Astrocyte (in vitro differentiated cells and primary cell): ENCODE results near the gene SLC66A2. TPM values are rescaled to one million over a fixed set of nuclear protein-coding genes. Genes with fewer than 3 reads are reported as not detected.

ENCODE experiments used
- DNase-seq: peaks from one replicate; pipeline ENCODE4 v3.0.0-alpha.2; 2010; ENCODE audit warnings: low read depth
- FAIRE-seq: peaks from 2 replicates; lab custom pipeline; 2011; peaks lifted over from hg19 to GRCh38; lab: Jason Lieb, UNC
- H2AFZ ChIP-seq: 2 replicates; pipeline ENCODE4 v1.6.0; 2012; ENCODE audit warnings: low read depth, low read length, inconsistent platforms
- H3K27ac ChIP-seq: 2 replicates; pipeline ENCODE4 v1.5.1; 2011; ENCODE audit warnings: low read depth, low read length, inconsistent platforms
- H3K27me3 ChIP-seq: 2 replicates; pipeline ENCODE4 v1.6.0; 2011; ENCODE audit warnings: low read length, inconsistent platforms; ENCODE audit not compliant: insufficient read depth
- H3K36me3 ChIP-seq: 2 replicates; pipeline ENCODE4 v1.5.1; 2011; ENCODE audit warnings: low read length, inconsistent platforms; ENCODE audit not compliant: insufficient read depth
- H3K4me1 ChIP-seq: 2 replicates; pipeline ENCODE4 v1.5.1; 2011; ENCODE audit warnings: low read length, inconsistent platforms; ENCODE audit not compliant: insufficient read depth
- H3K4me2 ChIP-seq: 2 replicates; pipeline ENCODE4 v1.6.0; 2012; ENCODE audit warnings: low read length, inconsistent platforms
- H3K4me3 ChIP-seq: 2 replicates; pipeline ENCODE4 v1.5.1; 2011; ENCODE audit warnings: low read depth, mild to moderate bottlenecking, low read length, inconsistent platforms; ENCODE audit not compliant: insufficient read depth
- H3K79me2 ChIP-seq: 2 replicates; pipeline ENCODE4 v1.6.0; 2012; ENCODE audit warnings: mild to moderate bottlenecking, low read length, inconsistent platforms; ENCODE audit not compliant: insufficient read depth
- H3K9ac ChIP-seq: 2 replicates; pipeline ENCODE4 v1.6.0; 2012; ENCODE audit warnings: mild to moderate bottlenecking, low read length, inconsistent platforms
- H3K9me3 ChIP-seq: 2 replicates; pipeline ENCODE4 v1.5.1; 2012; ENCODE audit warnings: low read depth, mild to moderate bottlenecking, low read length, inconsistent platforms; ENCODE audit not compliant: insufficient read depth
- H4K20me1 ChIP-seq: 2 replicates; pipeline ENCODE4 v1.6.0; 2012; ENCODE audit warnings: low read length, inconsistent platforms; ENCODE audit not compliant: insufficient read depth
- H3K27ac Mint-ChIP-seq: one replicate; pipeline ENCODE4 v1.8.0; 2021; ENCODE audit warnings: mild to moderate bottlenecking, mixed read lengths; ENCODE audit not compliant: unreplicated experiment
- H3K27me3 Mint-ChIP-seq: one replicate; pipeline ENCODE4 v1.8.0; 2021; ENCODE audit warnings: low read depth, mixed read lengths; ENCODE audit not compliant: unreplicated experiment
- H3K36me3 Mint-ChIP-seq: one replicate; pipeline ENCODE4 v1.8.0; 2021; ENCODE audit warnings: low read depth, mixed read lengths; ENCODE audit not compliant: unreplicated experiment
- H3K4me1 Mint-ChIP-seq: one replicate; pipeline ENCODE4 v1.8.0; 2021; ENCODE audit warnings: low read depth, mixed read lengths; ENCODE audit not compliant: unreplicated experiment
- H3K4me3 Mint-ChIP-seq: one replicate; pipeline ENCODE4 v1.8.0; 2021; ENCODE audit warnings: mild to moderate bottlenecking, moderate library complexity, mixed read lengths; ENCODE audit not compliant: unreplicated experiment
- H3K9me3 Mint-ChIP-seq: one replicate; pipeline ENCODE4 v1.8.0; 2021; ENCODE audit warnings: mild to moderate bottlenecking, mixed read lengths; ENCODE audit not compliant: unreplicated experiment
- EZH2 ChIP-seq: IDR thresholded peaks from 2 replicates; pipeline ENCODE4 v1.6.1; 2012; ENCODE audit warnings: mild to moderate bottlenecking, low read length, inconsistent platforms; ENCODE audit not compliant: insufficient read depth
- total RNA-seq: library from RNA; stranded (reverse); gene quantifications from 2 replicates; pipeline ENCODE4 v1.2.1, GENCODE V29; 2021
- TF ChIP-seq, protein P1 (sequence below): IDR thresholded peaks from 2 replicates; pipeline ENCODE4 v1.5.1; 2011; ENCODE audit warnings: low read depth, mild to moderate bottlenecking, inconsistent platforms, low read length, moderate library complexity; ENCODE audit not compliant: insufficient read depth

The SLC66A2 gene
- total RNA-seq, 1 donor from 2014 or later = 25.3 TPM

GRCh38 chr18:79975985-79976680 lies 24.7 kb upstream of the SLC66A2 start:
- no peaks in the 10 kb centered on the region for H3K27me3 ChIP-seq
- H3K4me1 ChIP-seq = no peaks in the 10 kb centered on the region
- FAIRE-seq (no peak), DNase-seq (no peak)
- H2AFZ ChIP-seq = no peak overlapping the region
- no peak for TF ChIP-seq EZH2
- TF ChIP-seq, protein P1, sequence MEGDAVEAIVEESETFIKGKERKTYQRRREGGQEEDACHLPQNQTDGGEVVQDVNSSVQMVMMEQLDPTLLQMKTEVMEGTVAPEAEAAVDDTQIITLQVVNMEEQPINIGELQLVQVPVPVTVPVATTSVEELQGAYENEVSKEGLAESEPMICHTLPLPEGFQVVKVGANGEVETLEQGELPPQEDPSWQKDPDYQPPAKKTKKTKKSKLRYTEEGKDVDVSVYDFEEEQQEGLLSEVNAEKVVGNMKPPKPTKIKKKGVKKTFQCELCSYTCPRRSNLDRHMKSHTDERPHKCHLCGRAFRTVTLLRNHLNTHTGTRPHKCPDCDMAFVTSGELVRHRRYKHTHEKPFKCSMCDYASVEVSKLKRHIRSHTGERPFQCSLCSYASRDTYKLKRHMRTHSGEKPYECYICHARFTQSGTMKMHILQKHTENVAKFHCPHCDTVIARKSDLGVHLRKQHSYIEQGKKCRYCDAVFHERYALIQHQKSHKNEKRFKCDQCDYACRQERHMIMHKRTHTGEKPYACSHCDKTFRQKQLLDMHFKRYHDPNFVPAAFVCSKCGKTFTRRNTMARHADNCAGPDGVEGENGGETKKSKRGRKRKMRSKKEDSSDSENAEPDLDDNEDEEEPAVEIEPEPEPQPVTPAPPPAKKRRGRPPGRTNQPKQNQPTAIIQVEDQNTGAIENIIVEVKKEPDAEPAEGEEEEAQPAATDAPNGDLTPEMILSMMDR = no peak
- peaks cover 9% of the 10 kb centered on the region for H3K4me1 Mint-ChIP-seq
- no peak overlapping the region for H3K4me3 Mint-ChIP-seq
- H3K4me3 ChIP-seq = no peak overlapping the region
- H3K36me3 ChIP-seq = peaks cover 19% of the 10 kb centered on the region
- H3K9me3 ChIP-seq = no peaks in the 10 kb centered on the region
- peaks cover 95% of the 10 kb centered on the region for H4K20me1 ChIP-seq
- peaks cover 86% of the 10 kb centered on the region for H3K79me2 ChIP-seq
- no peaks in the 10 kb centered on the region for H3K27me3 Mint-ChIP-seq
- H3K27ac ChIP-seq = no peak overlapping the region
- no peaks in the 10 kb centered on the region for H3K9me3 Mint-ChIP-seq
- no peak overlapping the region for H3K27ac Mint-ChIP-seq
- peaks cover 17% of the 10 kb centered on the region for H3K36me3 Mint-ChIP-seq
- no peak overlapping the region for H3K4me2 ChIP-seq
- no peak overlapping the region for H3K9ac ChIP-seq

DNA sequence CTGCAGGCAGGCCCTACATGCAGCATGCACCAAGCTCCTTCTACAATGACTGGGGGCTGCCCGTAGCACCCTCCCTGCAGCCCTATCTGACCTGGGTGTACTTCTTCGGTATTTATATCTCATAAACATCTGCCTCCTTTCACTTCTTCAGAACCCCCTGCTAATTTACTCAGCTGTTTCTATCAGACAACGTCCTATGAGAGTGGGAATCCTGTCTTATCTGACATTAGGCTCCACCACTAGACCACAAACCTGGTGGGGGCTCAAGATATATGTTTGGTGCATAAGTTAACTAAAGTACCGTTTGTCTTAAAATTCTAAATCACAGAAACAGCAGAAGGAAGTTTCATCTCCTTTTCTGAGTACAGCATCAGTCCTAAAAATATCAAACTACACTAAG lies 23.6 kb upstream of the SLC66A2 start:
- Histone ChIP-seq H3K27ac (no peak overlapping the region), H3K4me1 (no peaks in the 10 kb centered on the region), H3K9ac (no peak overlapping the region), H3K4me3 (no peak overlapping the region), H3K27me3 (no peaks in the 10 kb centered on the region), H3K79me2 (peaks cover 75% of the 10 kb centered on the region), H3K36me3 (peaks cover 19% of the 10 kb centered on the region), H3K4me2 (no peak overlapping the region), H2AFZ (no peak overlapping the region), H4K20me1 (peaks cover 90% of the 10 kb centered on the region), H3K9me3 (no peaks in the 10 kb centered on the region)
- no peak overlapping the region for H3K4me3 Mint-ChIP-seq
- no peaks in the 10 kb centered on the region for H3K9me3 Mint-ChIP-seq
- DNase-seq = no peak
- FAIRE-seq = no peak
- H3K27ac Mint-ChIP-seq = no peak overlapping the region
- peaks cover 17% of the 10 kb centered on the region for H3K36me3 Mint-ChIP-seq
- TF ChIP-seq, protein P1 = no peak
- no peak for TF ChIP-seq EZH2
- H3K4me1 Mint-ChIP-seq = peaks cover 5% of the 10 kb centered on the region
- H3K27me3 Mint-ChIP-seq = no peaks in the 10 kb centered on the region

DNA sequence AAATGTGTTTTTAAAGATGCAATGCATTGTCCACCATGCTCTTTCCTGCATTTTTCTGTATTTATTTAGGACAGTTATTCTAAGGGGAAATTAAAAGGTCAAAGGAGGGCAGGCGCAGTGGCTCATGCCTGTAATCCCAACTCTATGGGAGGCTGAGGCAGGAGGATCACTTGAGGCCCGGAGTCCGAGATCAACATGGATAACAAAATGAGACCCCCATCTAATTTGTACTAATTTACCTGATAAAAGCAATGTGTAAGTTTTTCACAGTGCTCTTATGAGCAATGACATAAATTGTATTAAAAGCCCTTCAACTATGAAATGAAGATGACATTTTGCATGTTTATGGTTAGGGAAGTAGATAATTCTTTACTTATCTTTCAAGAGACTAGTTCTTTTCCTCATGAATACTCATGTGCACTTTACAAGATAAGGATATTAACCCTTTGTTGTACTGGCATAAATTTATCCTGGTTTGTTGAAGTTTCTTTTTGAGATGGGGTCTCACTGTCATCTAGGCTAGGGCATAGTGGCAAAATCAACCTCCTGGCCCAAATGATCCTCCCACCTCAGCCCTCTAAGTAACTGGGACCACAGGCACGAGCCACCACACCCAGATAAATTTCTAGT lies 22.7 kb upstream of the SLC66A2 start:
- DNase-seq = no peak
- Mint-ChIP-seq H3K4me1 (no peaks in the 10 kb centered on the region), H3K9me3 (no peaks in the 10 kb centered on the region), H3K27ac (no peak overlapping the region), H3K36me3 (peaks cover 16% of the 10 kb centered on the region), H3K27me3 (no peaks in the 10 kb centered on the region), H3K4me3 (no peak overlapping the region)
- Histone ChIP-seq H3K9ac (no peak overlapping the region), H3K79me2 (peaks cover 66% of the 10 kb centered on the region), H3K4me1 (no peaks in the 10 kb centered on the region), H3K27ac (no peak overlapping the region), H3K4me2 (no peak overlapping the region), H3K9me3 (no peaks in the 10 kb centered on the region), H2AFZ (no peak overlapping the region), H3K27me3 (no peaks in the 10 kb centered on the region), H3K4me3 (no peak overlapping the region), H3K36me3 (peaks cover 19% of the 10 kb centered on the region), H4K20me1 (peaks cover 90% of the 10 kb centered on the region)
- FAIRE-seq = no peak
- TF ChIP-seq, protein P1 = no peak
